ENCODE measurements around the gene UPK3BL1.
"Not testable (repeated sequence)": the region's sequence is repeated elsewhere in the genome, so short reads cannot be mapped to it uniquely, and the experiment has no call there.

UPK3BL1 gene

GRCh38 chr7:102618122-102618521 lies 24.5 kb downstream of the UPK3BL1 start:
- DNase-seq = not testable (repeated sequence)

GRCh38 chr7:102616507-102617125 lies 26.0 kb downstream of the UPK3BL1 start, which contains the start of gene RASA4:
RASA4 (minus strand) TSS chr7:102616756; CDS start chr7:102616689, 67 bp downstream.
- peak; percentile 23 to 33 for DNase-seq

GRCh38 chr7:102615930-102616329 lies 26.7 kb downstream of the UPK3BL1 start:
- DNase-seq = not testable (repeated sequence)

- DNase-seq = not testable (repeated sequence)
Measured at GRCh38 chr7:102614873-102615272, 27.7 kb downstream of the UPK3BL1 start.

GRCh38 chr7:102614346-102614697 lies 28.3 kb downstream of the UPK3BL1 start:
- not testable (repeated sequence) for DNase-seq

GRCh38 chr7:102613575-102614345 lies 28.8 kb downstream of the UPK3BL1 start:
- DNase-seq = not testable (repeated sequence)

- not testable (repeated sequence) for DNase-seq
Measured at GRCh38 chr7:102611675-102612325, 30.8 kb downstream of the UPK3BL1 start.

- not testable (repeated sequence) for DNase-seq
Measured at GRCh38 chr7:102611013-102611674, 31.4 kb downstream of the UPK3BL1 start.

- not testable (repeated sequence) for DNase-seq
Measured at GRCh38 chr7:102610441-102610840, 32.1 kb downstream of the UPK3BL1 start.

- not testable (repeated sequence) for DNase-seq
Measured at GRCh38 chr7:102609734-102610133, 32.9 kb downstream of the UPK3BL1 start.

GRCh38 chr7:102606848-102607247 lies 35.7 kb downstream of the UPK3BL1 start:
- not testable (repeated sequence) for DNase-seq

GRCh38 chr7:102604431-102605145 lies 38.0 kb downstream of the UPK3BL1 start:
- not testable (repeated sequence) for DNase-seq

GRCh38 chr7:102602317-102602716 lies 40.3 kb downstream of the UPK3BL1 start:
- not testable (repeated sequence) for DNase-seq

GRCh38 chr7:102599699-102600098 lies 42.9 kb downstream of the UPK3BL1 start:
- DNase-seq = not testable (repeated sequence)

GRCh38 chr7:102596036-102596435 lies 46.6 kb downstream of the UPK3BL1 start:
- not testable (repeated sequence) for DNase-seq

- DNase-seq = not testable (repeated sequence)
Measured at GRCh38 chr7:102593637-102594334, 48.8 kb downstream of the UPK3BL1 start.

- DNase-seq = peak in 1 of 2 experiments; percentile 32
Measured at GRCh38 chr7:102592477-102593019, 50.0 kb downstream of the UPK3BL1 start.

- not testable (repeated sequence) for DNase-seq
Measured at GRCh38 chr7:102589857-102590256, 52.7 kb downstream of the UPK3BL1 start.
